NCI-H2107 (cell line): ENCODE data around the gene LRP2BP.
A peak's percentile ranks its signal among the peaks of the same experiment; 100 is the strongest.
"Not testable (repeated sequence)": the region's sequence is repeated elsewhere in the genome, so short reads cannot be mapped to it uniquely, and the experiment has no call there.

ENCODE experiments used
- DNase-seq: peaks from one replicate; lab custom pipeline; 2025; lab: John Stamatoyannopoulos, UW

The LRP2BP gene

DNA sequence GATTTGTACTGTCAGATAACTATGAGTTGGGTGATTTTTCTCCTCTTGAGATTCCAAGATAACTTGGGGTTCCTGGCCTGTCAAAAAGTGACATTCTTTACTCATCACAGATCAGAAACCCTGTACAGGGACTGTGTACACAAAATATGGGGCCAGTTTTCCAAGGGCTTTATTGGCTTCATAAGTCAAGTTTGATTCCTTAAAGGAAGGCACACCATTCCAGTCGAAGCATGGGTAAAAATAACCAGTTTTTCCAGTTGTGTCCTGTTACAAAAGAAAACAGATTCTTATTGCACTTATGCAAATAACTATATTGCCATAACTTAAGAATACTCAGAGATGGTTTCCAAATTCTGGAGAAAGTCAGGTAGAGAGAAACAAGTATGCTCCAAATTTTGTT is 70.0 kb downstream of the LRP2BP start:
- DNase-seq, result not testable (repeated sequence)

DNA sequence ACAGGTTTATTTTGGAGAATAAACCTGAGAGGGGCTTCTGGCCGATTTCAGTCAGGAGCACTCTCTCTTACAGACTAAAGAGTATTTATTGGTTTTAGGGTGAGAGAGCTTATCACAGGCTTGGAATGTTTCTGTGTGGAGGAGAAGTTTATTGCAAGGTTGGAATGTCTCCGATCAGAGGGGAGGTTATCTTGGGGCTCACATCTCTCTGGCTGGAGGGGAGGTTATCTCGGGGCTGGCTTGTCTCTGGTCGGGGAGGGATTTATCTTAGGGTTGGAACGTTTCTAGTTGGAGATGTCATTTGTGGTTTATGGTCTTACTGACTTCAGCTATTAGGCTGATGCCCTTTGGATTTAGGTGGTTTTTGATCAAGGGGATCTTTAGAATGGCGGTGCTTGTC is 71.4 kb downstream of the LRP2BP start:
- DNase-seq, result not testable (repeated sequence)

DNA sequence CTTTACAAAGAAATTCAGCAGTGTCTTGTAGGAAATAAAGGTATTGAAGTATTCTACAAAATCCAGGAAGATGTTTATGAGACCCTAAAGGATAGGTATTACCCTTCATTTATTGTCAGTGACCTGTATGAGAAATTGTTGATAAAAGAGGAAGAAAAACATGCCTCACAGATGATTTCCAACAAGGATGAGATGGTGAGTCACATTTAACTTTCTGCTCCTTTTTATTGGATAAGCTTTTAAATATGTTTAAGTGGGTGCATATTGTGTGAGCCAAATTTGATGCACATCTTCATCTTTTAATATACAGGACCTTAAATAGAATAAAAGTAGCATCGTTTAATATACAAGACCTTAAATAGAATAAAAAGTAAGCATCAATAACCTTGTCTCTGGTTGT is 72.1 kb downstream of the LRP2BP start:
- no peak for DNase-seq

DNA sequence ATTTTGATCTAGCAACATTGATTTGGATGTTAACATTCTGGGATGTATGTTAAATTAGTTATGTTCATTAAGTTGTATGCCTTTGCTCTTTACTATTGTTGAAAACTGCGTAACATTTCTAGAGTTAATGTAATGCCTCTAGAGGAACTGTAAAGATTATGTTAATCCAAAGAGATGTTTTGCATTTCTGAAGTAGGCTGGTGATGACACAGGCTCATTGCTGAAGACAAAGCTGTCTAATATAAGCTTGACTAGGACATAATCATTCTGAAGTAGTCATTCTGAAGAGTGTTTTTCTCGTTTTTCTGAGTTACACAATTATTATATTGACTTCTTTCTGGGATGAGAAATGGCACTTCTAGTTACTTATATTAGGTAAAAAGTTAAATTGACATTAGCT is 72.9 kb downstream of the LRP2BP start:
- DNase-seq, result no peak

DNA sequence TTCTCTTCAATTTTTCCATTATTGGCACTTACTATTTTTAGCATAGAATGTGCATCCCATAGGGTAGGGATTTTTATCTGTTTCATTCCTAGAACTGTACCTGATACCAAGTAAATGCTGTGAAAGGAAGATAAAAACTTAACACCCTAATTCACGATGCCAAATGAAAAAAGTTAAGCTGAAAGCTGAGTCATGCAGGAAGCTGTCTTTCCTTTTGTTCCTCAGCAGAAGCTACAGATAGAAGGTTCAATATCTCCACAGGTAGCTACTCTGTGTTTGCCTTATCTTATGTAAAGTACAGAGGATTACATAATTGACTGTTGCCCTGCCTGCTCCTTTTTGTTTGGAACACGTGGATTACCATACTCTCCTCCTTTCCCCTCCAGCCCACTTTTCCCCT is 77.0 kb downstream of the LRP2BP start:
- DNase-seq, result peak; percentile 0

DNA sequence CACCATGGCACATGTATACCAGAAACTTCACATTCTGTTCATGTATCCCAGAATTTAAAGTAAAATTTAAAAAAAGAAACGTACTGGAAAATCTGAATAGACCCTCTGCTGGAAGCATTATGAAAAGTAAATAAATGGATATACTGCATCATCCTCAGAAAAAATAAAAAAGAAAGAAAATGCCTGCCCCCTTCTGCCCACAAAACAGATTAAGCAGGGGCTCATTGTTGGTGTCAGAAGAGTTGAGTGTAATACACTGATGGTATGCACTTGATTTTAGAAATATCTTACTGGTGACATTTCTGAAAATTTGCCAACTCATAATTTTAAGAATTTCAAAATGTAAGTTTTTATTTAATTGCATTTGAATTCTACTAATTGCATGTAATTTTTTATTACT is 77.8 kb downstream of the LRP2BP start:
- no peak for DNase-seq

DNA sequence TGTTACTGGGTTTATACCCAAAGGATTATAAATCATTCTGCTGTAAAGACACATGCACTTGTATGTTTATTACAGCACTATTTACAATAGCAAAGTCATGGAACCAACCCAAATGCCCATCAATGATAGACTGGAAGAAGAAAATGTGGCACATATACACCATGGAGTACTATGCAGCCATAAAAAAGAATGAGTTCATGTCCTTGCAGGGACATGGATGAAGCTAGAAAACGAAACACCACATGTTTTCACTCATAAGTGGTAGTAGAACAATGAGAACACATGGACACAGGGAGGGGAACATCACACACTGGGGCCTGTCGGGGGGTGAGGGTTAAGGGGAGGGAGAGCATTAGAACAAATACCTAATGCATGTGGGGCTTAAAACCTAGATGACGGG is 78.3 kb downstream of the LRP2BP start:
- DNase-seq, result not testable (repeated sequence)
